Muscle of leg (tissue), 11 donors: ENCODE data around the gene ELOVL6. TPM values are rescaled to one million over a fixed set of nuclear protein-coding genes. Genes with fewer than 3 reads are reported as not detected.
"Not testable (repeated sequence)": the region's sequence is repeated elsewhere in the genome, so short reads cannot be mapped to it uniquely, and the experiment has no call there.

ENCODE experiments used
- DNase-seq: peaks from one replicate; pipeline ENCODE4 v3.0.0; 2013
- H3K27ac ChIP-seq: one replicate; pipeline ENCODE4 v1.5.1; 2013; ENCODE audit warnings: mild to moderate bottlenecking, low read length, control low read depth
- H3K27me3 ChIP-seq: one replicate; pipeline ENCODE4 v1.6.1; 2013; ENCODE audit warnings: low read length; ENCODE audit not compliant: control insufficient read depth, insufficient read depth
- H3K36me3 ChIP-seq: one replicate; pipeline ENCODE4 v1.6.1; 2013; ENCODE audit warnings: low read length; ENCODE audit not compliant: control insufficient read depth, insufficient read depth
- H3K4me1 ChIP-seq: one replicate; pipeline ENCODE4 v1.6.1; 2013; ENCODE audit warnings: low read length; ENCODE audit not compliant: control insufficient read depth, insufficient read depth
- H3K4me3 ChIP-seq: one replicate; pipeline ENCODE4 v1.5.1; 2013; ENCODE audit warnings: low read length, control low read depth
- H3K9me3 ChIP-seq: replicated peaks from 2 replicates; pipeline ENCODE4 v1.6.1; 2013; ENCODE audit warnings: low read depth, low read length; ENCODE audit not compliant: control insufficient read depth
- WGBS: methylation state at CpG from one replicate; pipeline ENCODE4 v1.1.5; 2013; ENCODE audit warnings: missing lambda C conversion rate; ENCODE audit not compliant: insufficient coverage; 5-methylcytosine and 5-hydroxymethylcytosine counted together
- polyA plus RNA-seq, 8 donors: library from polyadenylated mRNA; unstranded; fragments of 120-200 nt; gene quantifications; one replicate each; pipeline versions ENCODE4 v1.2.1 to v1.2.3, GENCODE V29; 2013; ENCODE audit warnings: inconsistent platforms in 1 of 8, low replicate concordance in 1 of 8; ENCODE audit not compliant: insufficient read length in 8 of 8, insufficient read depth in 1 of 8
- total RNA-seq: library from RNA; stranded (reverse); fragments of 120-200 nt; gene quantifications from one replicate; pipeline ENCODE4 v1.2.4, GENCODE V29; 2013

The ELOVL6 gene
- total and polyA plus RNA-seq, 9 donors = 4.8 to 11.3 (median 7.8) TPM

- Histone ChIP-seq H3K27me3 (no peaks in the 10 kb centered on the region), H3K4me3 (no peak overlapping the region), H3K27ac (no peak overlapping the region), H3K9me3 (no peaks in the 10 kb centered on the region), H3K4me1 (no peaks in the 10 kb centered on the region), H3K36me3 (no peaks in the 10 kb centered on the region)
- no peak for DNase-seq
- no CpG with 5 or more reads among the region's 2 CpGs for WGBS
Observed at GRCh38 chr4:110164856-110165255, 33.6 kb downstream of the ELOVL6 start.

- H3K27ac ChIP-seq = no peak overlapping the region
- H3K4me1 ChIP-seq = no peaks in the 10 kb centered on the region
- no peaks in the 10 kb centered on the region for H3K36me3 ChIP-seq
- H3K27me3 ChIP-seq = no peaks in the 10 kb centered on the region
- WGBS = 100% methylated on average over 1 of the region's 5 CpGs
- H3K9me3 ChIP-seq = no peaks in the 10 kb centered on the region
- no peak overlapping the region for H3K4me3 ChIP-seq
- DNase-seq = no peak
Observed at GRCh38 chr4:110164251-110164650, 34.2 kb downstream of the ELOVL6 start.

- Histone ChIP-seq H3K4me1 (no peaks in the 10 kb centered on the region), H3K27ac (no peak overlapping the region), H3K4me3 (no peak overlapping the region), H3K9me3 (no peaks in the 10 kb centered on the region), H3K27me3 (no peaks in the 10 kb centered on the region), H3K36me3 (no peaks in the 10 kb centered on the region)
- WGBS = 70% methylated on average over 1 of the region's 4 CpGs
- no peak for DNase-seq
Observed at GRCh38 chr4:110163327-110164069, 34.9 kb downstream of the ELOVL6 start.

GRCh38 chr4:110160618-110161017 is 37.8 kb downstream of the ELOVL6 start:
- Histone ChIP-seq H3K4me3 (no peak overlapping the region), H3K36me3 (no peaks in the 10 kb centered on the region), H3K4me1 (no peaks in the 10 kb centered on the region), H3K27ac (no peak overlapping the region), H3K27me3 (no peaks in the 10 kb centered on the region), H3K9me3 (no peaks in the 10 kb centered on the region)
- no peak for DNase-seq

GRCh38 chr4:110159541-110159940 is 38.9 kb downstream of the ELOVL6 start:
- H3K4me1 ChIP-seq = no peaks in the 10 kb centered on the region
- no peak overlapping the region for H3K27ac ChIP-seq
- DNase-seq = no peak
- no peaks in the 10 kb centered on the region for H3K9me3 ChIP-seq
- no peaks in the 10 kb centered on the region for H3K27me3 ChIP-seq
- no peaks in the 10 kb centered on the region for H3K36me3 ChIP-seq
- 100% methylated on average over 1 of the region's 4 CpGs for WGBS
- H3K4me3 ChIP-seq = no peak overlapping the region

- no peaks in the 10 kb centered on the region for H3K9me3 ChIP-seq
- no peak overlapping the region for H3K27ac ChIP-seq
- 83% methylated on average over 1 of the region's 3 CpGs for WGBS
- no peaks in the 10 kb centered on the region for H3K36me3 ChIP-seq
- H3K4me1 ChIP-seq = no peaks in the 10 kb centered on the region
- H3K27me3 ChIP-seq = no peaks in the 10 kb centered on the region
- no peak for DNase-seq
- H3K4me3 ChIP-seq = no peak overlapping the region
Observed at GRCh38 chr4:110157580-110157979, 40.8 kb downstream of the ELOVL6 start.

- H3K27ac ChIP-seq = not testable (repeated sequence)
Observed at GRCh38 chr4:110157166-110157565, 41.2 kb downstream of the ELOVL6 start.

GRCh38 chr4:110156442-110156841 is 42.0 kb downstream of the ELOVL6 start:
- Histone ChIP-seq H3K9me3 (no peaks in the 10 kb centered on the region), H3K4me3 (no peak overlapping the region), H3K36me3 (no peaks in the 10 kb centered on the region), H3K27me3 (no peaks in the 10 kb centered on the region), H3K4me1 (no peaks in the 10 kb centered on the region), H3K27ac (no peak overlapping the region)
- DNase-seq = no peak
- 60% methylated on average over 1 of the region's 6 CpGs for WGBS

More at GRCh38 chr4:110157166-110157565, 41.2 kb downstream of the ELOVL6 start:
- not testable (repeated sequence) for DNase-seq, H3K9me3 ChIP-seq, H3K36me3 ChIP-seq, H3K4me1 ChIP-seq, H3K4me3 ChIP-seq, H3K27me3 ChIP-seq
- WGBS = 30% methylated on average over 3 of the region's 5 CpGs

GRCh38 chr4:110155654-110156053 is 42.8 kb downstream of the ELOVL6 start:
- Histone ChIP-seq H3K36me3 (no peaks in the 10 kb centered on the region), H3K27me3 (no peaks in the 10 kb centered on the region), H3K4me1 (no peaks in the 10 kb centered on the region), H3K4me3 (no peak overlapping the region), H3K27ac (no peak overlapping the region), H3K9me3 (no peaks in the 10 kb centered on the region)
- WGBS = no CpG with 5 or more reads among the region's 4 CpGs
- no peak for DNase-seq

- H3K27ac ChIP-seq = no peak overlapping the region
- H3K9me3 ChIP-seq = no peaks in the 10 kb centered on the region
- no CpG with 5 or more reads among the region's 1 CpG for WGBS
- no peaks in the 10 kb centered on the region for H3K4me1 ChIP-seq
- DNase-seq = no peak
- H3K36me3 ChIP-seq = no peaks in the 10 kb centered on the region
- no peak overlapping the region for H3K4me3 ChIP-seq
- H3K27me3 ChIP-seq = no peaks in the 10 kb centered on the region
Observed at GRCh38 chr4:110154582-110154981, 43.8 kb downstream of the ELOVL6 start.

GRCh38 chr4:110152386-110152785 is 46.0 kb downstream of the ELOVL6 start:
- whole genome bisulfite sequencing = 83% methylated on average over 2 of the region's 5 CpGs
- no peak overlapping the region for H3K27ac ChIP-seq
- no peaks in the 10 kb centered on the region for H3K27me3 ChIP-seq
- DNase-seq = no peak
- H3K4me1 ChIP-seq = no peaks in the 10 kb centered on the region
- no peak overlapping the region for H3K4me3 ChIP-seq
- H3K9me3 ChIP-seq = no peaks in the 10 kb centered on the region
- H3K36me3 ChIP-seq = no peaks in the 10 kb centered on the region
